Activated naive CD8-positive, alpha-beta T cell (primary cell): Measurements from ENCODE around the gene CROCC2.

Source experiments
- H3K27ac Mint-ChIP-seq: one replicate; pipeline ENCODE4 v1.8.0; 2021; ENCODE audit warnings: mixed read lengths
- H3K27me3 Mint-ChIP-seq: one replicate; pipeline ENCODE4 v1.8.0; 2021; ENCODE audit warnings: mixed read lengths
- H3K36me3 Mint-ChIP-seq: one replicate; pipeline ENCODE4 v1.8.0; 2021; ENCODE audit warnings: mixed read lengths
- H3K4me1 Mint-ChIP-seq: one replicate; pipeline ENCODE4 v1.8.0; 2021; ENCODE audit warnings: low read depth, mixed read lengths
- H3K4me3 Mint-ChIP-seq: one replicate; pipeline ENCODE4 v1.8.0; 2021; ENCODE audit warnings: mild to moderate bottlenecking, mixed read lengths
- H3K9me3 Mint-ChIP-seq: one replicate; pipeline ENCODE4 v1.8.0; 2021; ENCODE audit warnings: low read depth, mixed read lengths

The CROCC2 gene

DNA sequence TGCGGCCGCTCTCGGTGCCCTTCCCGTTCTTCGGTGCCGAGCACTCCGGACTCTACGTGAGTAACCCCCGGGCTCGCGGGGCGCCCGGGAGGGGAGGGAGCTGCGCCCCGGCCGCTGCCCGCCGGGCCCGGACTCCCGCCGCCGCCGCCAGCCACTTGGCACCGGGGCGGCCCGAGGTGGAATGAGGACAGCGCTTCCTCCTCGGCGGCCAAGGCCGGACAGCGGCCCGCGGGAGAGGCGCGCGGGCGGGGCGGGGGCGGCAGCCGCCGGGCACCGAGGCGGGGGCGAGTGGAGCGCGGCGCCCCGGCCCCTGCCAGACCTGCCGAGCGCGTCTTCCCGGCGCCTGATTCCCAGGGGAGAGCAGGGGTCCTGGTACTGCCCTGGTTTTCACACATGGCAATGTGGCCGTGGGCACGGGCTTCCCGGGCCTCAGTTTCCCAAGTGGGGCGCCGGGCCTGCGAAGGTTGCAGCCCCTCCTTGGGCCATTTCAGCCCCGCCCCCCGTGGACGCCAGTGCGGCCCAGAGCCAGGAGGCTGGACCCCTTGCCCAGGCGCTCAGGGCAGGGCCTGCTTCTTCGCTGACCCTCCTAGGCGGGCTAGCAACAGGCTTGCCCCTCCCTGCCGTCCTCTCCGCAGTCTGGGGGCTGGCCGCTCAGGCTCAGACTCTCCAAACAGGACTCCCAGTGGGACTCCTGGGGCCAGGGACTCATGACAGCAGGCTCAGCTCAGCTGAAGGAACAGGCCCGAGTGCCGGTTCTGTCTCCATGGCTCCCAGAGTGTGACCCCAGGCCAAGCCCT, 93.1 kb downstream of the CROCC2 start:
- H3K9me3 Mint-ChIP-seq, result no peaks in the 10 kb centered on the region
- no peak overlapping the region for H3K27ac Mint-ChIP-seq
- H3K36me3 Mint-ChIP-seq, result peaks cover 12% of the 10 kb centered on the region
- H3K27me3 Mint-ChIP-seq, result peaks cover 2% of the 10 kb centered on the region
- peak overlapping the region; percentile 70 for H3K4me3 Mint-ChIP-seq
- peaks cover 38% of the 10 kb centered on the region for H3K4me1 Mint-ChIP-seq

DNA sequence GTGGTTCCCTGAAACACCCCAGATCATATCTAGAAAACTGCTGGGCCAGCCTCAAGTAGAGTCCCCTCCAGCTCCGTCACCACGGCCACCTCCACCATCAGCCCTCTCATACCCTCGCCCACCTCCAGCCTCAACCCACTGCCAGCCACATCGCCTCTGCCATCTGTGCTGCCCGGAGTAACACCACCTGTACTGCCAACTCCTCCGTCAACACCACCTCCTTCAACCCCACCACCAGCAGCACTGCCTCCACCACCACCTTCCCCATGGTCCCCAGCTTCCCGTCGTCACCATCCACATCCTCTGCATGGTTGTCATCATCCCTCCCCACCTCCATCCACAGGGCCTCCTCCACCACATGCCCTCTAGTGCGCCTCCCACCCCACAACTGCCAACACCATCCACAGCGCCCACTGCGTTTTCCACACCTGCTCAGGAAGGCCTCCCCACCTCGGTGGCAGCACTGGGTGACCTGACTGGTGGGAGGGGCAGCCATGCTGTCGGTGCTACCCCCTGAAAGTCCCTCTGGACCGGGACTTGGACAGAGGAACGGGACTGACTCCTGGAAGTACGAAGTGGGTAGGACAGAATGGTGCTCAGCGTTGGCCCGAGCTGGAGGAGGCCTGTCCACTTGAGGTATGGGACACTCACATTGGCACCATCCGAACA, 93.9 kb downstream of the CROCC2 start:
- H3K4me1 Mint-ChIP-seq, result peaks cover 38% of the 10 kb centered on the region
- H3K9me3 Mint-ChIP-seq, result no peaks in the 10 kb centered on the region
- H3K27me3 Mint-ChIP-seq, result peaks cover 2% of the 10 kb centered on the region
- peak overlapping the region; percentile 70 for H3K4me3 Mint-ChIP-seq
- peaks cover 12% of the 10 kb centered on the region for H3K36me3 Mint-ChIP-seq
- H3K27ac Mint-ChIP-seq, result peak overlapping the region; percentile 54

DNA sequence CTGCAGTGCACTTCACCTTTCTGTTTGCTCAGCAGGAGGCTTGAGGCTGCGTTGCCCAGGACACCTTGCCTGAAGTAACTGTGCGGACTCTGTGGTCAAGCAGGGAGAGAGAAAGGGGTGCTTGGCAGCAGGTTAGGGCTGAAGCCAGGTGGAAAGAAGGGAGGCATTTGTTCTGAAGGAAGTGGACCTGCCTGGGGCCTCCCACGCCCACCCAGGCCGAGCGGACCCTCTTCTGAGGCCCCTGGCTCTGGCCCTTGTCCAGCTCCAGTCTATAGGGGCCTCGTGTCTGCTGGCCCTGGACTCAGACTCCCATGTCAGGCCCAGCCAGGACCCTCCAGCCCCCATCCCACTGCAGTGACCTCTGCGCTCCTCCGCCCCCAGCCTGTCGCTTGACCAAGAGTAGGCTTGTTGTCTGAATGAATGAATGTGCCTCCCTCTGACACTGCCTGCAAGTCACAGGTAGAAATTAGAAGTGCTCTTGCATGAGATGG, 94.7 kb downstream of the CROCC2 start:
- Mint-ChIP-seq H3K36me3 (peaks cover 17% of the 10 kb centered on the region), H3K4me1 (peaks cover 39% of the 10 kb centered on the region), H3K27ac (peak overlapping the region; percentile 5), H3K27me3 (peaks cover 2% of the 10 kb centered on the region), H3K9me3 (peaks cover 5% of the 10 kb centered on the region), H3K4me3 (peak overlapping the region; percentile 70)

DNA sequence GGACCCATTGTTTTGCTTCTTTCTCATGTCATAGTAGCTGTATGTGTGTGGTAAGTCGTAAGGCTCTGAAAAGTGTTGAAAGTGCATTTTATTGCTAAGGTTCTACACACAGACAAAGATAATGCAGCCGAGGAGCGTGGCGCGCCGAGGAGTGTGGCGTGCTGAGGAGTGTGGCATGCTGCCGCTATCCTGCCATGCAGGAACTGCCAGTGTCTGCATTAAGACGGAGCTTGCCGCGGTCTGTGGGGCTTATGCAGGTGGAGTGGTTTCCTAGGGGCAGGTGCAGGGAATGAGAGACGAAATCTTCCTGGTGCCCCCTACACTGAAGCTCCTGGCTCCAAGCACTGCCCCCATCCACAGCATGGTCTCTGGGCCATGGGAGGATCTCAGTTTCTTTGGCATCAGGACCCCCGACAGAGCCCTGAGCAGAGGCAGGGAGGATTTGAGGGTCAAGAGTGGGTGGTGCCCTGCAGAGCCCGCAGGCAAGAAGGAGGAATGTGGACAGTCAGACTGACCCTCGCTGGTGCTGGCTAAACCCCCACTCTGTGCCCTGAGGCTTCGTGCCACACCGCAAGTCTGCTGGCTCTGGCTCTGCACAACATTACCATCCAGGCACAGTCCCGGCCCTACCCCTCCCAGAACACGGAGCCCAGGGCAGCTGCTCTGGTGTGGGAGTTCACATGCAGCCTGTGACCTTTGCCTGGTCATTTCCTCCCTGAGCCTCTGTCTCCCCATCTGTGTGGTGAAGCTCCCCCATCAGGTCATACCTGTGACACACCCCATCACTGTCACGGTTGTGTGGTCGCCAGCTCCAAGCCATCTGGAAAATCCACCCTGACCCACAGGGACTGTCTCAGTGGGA, 95.5 kb downstream of the CROCC2 start:
- H3K27me3 Mint-ChIP-seq, result peaks cover 2% of the 10 kb centered on the region
- peak overlapping the region; percentile 60 for H3K4me3 Mint-ChIP-seq

DNA sequence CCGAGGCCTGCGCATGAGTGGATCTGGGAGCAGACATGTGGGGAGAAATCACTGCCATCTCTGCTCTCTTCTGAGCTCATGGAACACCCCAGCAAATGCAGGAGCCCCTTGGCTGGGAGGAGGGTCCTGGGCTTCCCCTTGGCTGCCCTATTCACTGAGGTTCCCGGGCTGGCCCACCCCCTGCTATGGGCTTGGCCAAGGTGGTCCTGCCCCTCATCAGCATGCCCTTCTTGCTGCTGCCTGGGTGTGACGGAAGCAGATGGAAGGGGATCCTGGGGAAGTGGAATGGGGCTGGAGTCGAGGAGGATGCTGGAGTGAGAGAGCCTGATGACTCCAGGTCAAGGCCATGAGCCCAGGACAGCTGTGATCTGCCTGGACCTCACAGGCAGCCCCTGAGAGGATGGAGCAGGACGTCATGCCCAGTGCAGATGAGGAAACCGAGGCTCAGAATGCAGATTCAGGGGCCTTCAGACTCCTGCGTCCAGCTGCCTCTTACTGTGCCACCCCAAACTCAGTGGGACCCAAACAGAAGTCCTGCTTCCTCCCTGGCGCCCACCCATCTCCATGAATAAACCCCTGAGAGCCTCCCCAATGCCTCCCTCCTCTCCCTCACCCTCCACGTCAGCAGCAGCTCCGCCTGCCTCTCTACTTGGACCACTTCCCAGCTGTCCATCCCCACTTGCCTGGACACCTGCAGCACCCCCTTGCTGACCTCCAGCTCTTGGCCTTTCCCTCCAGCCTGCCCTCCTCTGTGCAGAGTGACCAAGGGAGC, 96.3 kb downstream of the CROCC2 start:
- Mint-ChIP-seq H3K4me1 (peaks cover 44% of the 10 kb centered on the region), H3K9me3 (peaks cover 5% of the 10 kb centered on the region), H3K27ac (no peak overlapping the region), H3K4me3 (no peak overlapping the region), H3K36me3 (peaks cover 18% of the 10 kb centered on the region), H3K27me3 (no peaks in the 10 kb centered on the region)

More for the DNA sequence above, 95.5 kb downstream of the CROCC2 start:
- Mint-ChIP-seq H3K36me3 (peaks cover 19% of the 10 kb centered on the region), H3K9me3 (peaks cover 5% of the 10 kb centered on the region), H3K27ac (peak overlapping the region; percentile 5), H3K4me1 (peaks cover 45% of the 10 kb centered on the region)

DNA sequence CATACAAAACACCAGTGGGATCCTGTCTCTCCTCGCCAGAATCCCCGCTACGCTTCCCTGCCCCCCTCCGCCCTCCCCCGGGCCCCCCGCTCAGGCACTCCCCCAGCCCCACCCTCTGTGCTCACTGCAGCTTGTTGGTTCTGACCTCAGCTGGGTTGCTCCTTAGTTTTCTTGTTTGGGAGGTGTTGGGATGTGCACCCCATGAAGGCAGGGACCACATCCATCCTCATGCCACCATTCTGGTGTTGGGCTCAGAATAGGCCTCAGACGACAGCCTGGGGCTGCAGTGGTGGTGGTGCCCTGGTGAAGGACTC, 96.9 kb downstream of the CROCC2 start:
- no peaks in the 10 kb centered on the region for H3K27me3 Mint-ChIP-seq
- H3K4me1 Mint-ChIP-seq, result peaks cover 48% of the 10 kb centered on the region

DNA sequence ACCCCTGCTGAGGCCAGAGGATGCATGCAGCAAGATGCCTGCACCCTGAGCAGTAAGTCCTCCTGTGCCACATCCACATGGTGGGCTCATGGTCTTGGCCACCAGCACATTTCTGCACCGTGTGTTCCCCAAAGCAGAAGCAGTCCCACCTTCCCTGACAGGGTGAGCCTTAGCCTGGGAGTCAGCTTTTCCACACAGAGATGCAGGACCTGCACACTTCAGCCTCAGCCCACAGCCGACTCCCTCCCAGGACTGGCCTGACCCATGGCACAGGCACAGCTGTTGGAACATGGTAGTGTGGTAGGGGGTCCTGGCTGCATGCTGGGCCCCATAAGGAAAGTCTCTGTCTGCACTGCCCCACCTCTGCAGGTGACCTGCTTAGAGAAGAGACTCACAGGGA, 97.2 kb downstream of the CROCC2 start:
- Mint-ChIP-seq H3K4me1 (peaks cover 49% of the 10 kb centered on the region), H3K27me3 (no peaks in the 10 kb centered on the region), H3K36me3 (peaks cover 18% of the 10 kb centered on the region), H3K27ac (peak overlapping the region; percentile 58), H3K4me3 (no peak overlapping the region), H3K9me3 (peaks cover 5% of the 10 kb centered on the region)

More for the DNA sequence above, 96.9 kb downstream of the CROCC2 start:
- Mint-ChIP-seq H3K4me3 (no peak overlapping the region), H3K27ac (no peak overlapping the region), H3K9me3 (peaks cover 5% of the 10 kb centered on the region), H3K36me3 (peaks cover 18% of the 10 kb centered on the region)

DNA sequence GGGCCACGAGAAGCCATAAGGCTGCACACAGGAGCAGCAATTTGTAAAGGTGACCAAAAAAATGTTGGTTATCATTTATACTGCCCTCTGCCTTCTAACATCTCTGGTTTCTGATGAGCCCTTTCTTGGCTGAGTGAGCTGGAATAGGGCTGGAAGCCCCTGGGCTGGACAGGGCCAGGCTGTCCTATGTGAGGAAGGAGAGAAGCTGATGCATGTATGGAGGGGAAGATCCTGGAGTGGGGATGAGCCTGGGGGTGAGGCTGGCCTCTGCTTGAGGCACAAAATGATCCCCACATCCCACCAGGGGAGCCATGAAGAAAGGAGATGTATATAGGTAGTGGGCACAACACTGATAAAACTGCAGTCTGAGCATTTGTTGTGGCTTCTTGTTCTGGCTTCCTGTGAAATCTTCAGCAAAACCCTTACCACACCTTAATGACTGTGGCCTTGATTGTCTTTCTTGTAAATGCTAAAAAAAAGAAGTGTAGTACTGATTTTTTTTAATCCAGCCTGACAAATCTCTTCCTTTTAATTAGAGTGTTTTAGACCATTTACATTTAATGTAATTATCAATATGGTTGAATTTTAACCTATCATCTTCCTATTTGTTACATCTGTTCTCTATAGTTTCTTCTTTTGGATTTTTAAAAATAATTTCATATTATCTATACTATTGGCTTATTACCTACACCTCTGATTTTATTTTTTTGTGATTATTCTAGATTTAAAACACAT, 97.9 kb downstream of the CROCC2 start:
- no peaks in the 10 kb centered on the region for H3K27me3 Mint-ChIP-seq
- H3K27ac Mint-ChIP-seq, result peak overlapping the region; percentile 58
- peaks cover 18% of the 10 kb centered on the region for H3K36me3 Mint-ChIP-seq
- H3K4me3 Mint-ChIP-seq, result no peak overlapping the region
- H3K4me1 Mint-ChIP-seq, result peaks cover 56% of the 10 kb centered on the region
- peaks cover 5% of the 10 kb centered on the region for H3K9me3 Mint-ChIP-seq

DNA sequence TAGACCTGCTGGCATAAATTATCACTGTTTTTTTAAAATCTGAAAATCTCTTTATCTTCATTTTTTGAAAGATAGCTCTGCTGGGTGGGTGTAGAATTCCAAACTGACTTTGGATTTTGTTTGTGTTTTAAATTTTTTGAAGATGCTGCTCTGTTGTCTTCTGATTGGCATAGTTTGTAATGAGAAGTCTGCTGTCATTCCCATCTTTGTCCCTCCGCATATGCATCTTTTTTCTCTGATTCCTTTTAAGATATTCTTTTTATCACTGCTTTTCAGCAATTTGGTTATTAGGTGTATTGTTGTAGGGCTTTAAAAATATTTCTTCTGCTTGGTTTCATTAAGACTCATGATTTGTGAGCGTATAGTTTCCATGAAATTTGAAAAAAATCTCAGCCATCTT, 99.4 kb downstream of the CROCC2 start:
- Mint-ChIP-seq H3K27me3 (no peaks in the 10 kb centered on the region), H3K4me3 (no peak overlapping the region)

DNA sequence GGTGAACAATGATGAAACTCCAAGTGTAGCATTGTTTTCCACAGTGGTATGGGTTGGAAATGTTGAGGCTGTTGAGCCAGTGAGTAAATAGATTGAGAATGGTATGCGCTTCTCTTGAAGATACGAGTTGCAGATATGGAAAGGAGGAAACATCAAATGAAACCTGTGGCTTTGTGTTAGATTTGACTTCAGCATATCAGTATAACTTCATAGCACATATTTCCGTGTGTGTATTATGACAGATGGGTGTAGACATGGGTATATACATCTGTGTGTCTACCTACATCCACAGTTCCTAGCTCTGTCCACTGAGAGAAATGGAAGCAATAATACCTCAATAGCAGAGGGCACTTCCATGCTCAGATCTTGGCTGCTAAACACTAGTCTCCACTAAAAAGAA, 100.3 kb downstream of the CROCC2 start:
- H3K4me3 Mint-ChIP-seq, result peak overlapping the region; percentile 5

More for the DNA sequence above, 99.4 kb downstream of the CROCC2 start:
- no peak overlapping the region for H3K27ac Mint-ChIP-seq
- peaks cover 18% of the 10 kb centered on the region for H3K36me3 Mint-ChIP-seq
- H3K4me1 Mint-ChIP-seq, result peaks cover 58% of the 10 kb centered on the region
- H3K9me3 Mint-ChIP-seq, result peaks cover 5% of the 10 kb centered on the region

DNA sequence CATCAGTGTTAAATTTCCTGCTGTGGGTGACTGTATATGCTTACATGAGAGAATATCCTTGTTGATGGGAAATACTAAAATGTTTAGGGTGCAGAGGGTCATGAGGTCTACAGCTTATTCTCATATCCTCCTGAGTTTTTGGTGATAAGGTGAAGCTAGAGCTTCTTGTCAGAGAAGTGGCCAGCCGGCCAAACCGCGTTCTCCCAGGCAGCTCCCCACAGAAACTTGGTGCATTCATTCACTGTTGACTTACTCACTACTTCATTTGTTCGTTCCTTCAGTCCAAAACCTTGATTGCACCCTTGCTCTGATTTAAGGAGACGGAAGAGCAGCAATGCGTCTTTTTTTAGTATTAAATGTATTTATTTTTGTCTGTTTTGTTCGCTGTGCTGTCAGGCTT, 101.0 kb downstream of the CROCC2 start:
- Mint-ChIP-seq H3K27ac (peak overlapping the region; percentile 8), H3K9me3 (peaks cover 5% of the 10 kb centered on the region), H3K4me1 (peaks cover 58% of the 10 kb centered on the region), H3K4me3 (no peak overlapping the region), H3K27me3 (no peaks in the 10 kb centered on the region), H3K36me3 (peaks cover 14% of the 10 kb centered on the region)

More for the DNA sequence above, 100.3 kb downstream of the CROCC2 start:
- peaks cover 57% of the 10 kb centered on the region for H3K4me1 Mint-ChIP-seq
- H3K27ac Mint-ChIP-seq, result peak overlapping the region; percentile 8
- H3K36me3 Mint-ChIP-seq, result peaks cover 14% of the 10 kb centered on the region
- H3K9me3 Mint-ChIP-seq, result peaks cover 5% of the 10 kb centered on the region
- H3K27me3 Mint-ChIP-seq, result no peaks in the 10 kb centered on the region

DNA sequence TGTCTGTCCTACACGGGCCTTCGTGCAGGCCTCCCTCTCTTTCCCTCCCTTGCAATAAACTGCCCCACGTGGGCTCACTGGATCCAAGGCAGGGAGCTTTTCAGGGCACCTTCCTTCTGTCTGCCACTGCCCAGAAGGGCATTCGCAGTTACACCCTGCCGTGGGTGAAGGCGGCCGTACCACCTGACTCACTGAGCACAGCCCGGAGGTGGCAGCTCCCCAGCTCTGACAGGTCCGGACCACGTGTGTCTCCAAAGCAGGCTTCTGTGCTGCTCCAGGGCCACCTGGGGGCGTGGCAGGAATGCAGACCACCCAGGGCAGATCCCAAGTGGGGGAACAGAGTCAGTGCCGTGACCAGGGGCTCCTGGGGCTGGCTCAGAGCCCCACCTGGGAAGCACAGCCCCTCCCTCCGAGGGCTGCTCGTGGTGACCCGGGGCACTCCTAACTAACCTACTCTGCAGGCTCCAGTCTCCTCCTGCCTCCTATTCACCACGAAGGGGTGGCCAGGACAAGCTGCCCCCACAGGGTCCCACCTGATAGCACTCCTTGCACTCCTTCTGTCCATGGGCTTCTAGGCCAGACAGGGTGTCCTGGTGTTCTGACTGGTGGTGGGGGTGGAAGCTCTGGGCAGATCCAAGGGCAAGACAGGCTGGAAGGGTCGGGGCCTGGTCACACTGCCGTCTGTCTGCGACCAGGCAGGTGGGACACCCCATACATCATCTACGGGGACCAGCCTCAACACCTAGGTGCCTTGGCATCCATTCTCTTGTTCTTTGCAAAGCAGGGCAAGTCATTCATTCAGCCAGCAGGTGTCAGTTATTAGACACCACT, 102.0 kb downstream of the CROCC2 start:
- peaks cover 5% of the 10 kb centered on the region for H3K9me3 Mint-ChIP-seq
- H3K36me3 Mint-ChIP-seq, result peaks cover 14% of the 10 kb centered on the region
- no peak overlapping the region for H3K4me3 Mint-ChIP-seq
- peak overlapping the region; percentile 54 for H3K27ac Mint-ChIP-seq
- H3K4me1 Mint-ChIP-seq, result peaks cover 64% of the 10 kb centered on the region
- no peaks in the 10 kb centered on the region for H3K27me3 Mint-ChIP-seq

DNA sequence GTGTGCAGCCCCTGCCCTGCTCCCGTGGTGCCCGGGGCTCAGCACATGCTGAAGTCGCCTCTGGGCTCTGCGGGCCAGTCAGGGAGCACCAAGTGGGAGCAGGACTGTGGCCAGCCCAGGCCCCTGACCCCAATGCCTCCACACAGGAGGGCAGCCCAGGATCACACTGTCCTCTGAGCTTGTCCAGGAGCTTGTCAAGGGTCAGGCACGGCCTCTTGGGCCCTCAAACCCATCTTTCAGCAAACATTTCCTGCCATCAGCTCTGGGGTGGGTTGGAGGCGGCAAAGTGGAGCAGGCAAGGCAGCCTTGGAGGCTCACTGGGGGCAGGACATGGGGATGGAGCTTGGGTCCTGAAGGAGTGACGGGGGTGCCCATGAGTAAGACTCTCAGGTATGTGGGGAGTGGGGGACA, 102.6 kb downstream of the CROCC2 start:
- Mint-ChIP-seq H3K4me3 (peak overlapping the region; percentile 66), H3K27ac (peak overlapping the region; percentile 88)

More for the DNA sequence above, 102.6 kb downstream of the CROCC2 start:
- peaks cover 5% of the 10 kb centered on the region for H3K9me3 Mint-ChIP-seq
- peaks cover 11% of the 10 kb centered on the region for H3K36me3 Mint-ChIP-seq
- no peaks in the 10 kb centered on the region for H3K27me3 Mint-ChIP-seq
- H3K4me1 Mint-ChIP-seq, result peaks cover 64% of the 10 kb centered on the region
